ENCODE measurements around the gene CPNE7.
"Not testable (repeated sequence)": the region's sequence is repeated elsewhere in the genome, so short reads cannot be mapped to it uniquely, and the experiment has no call there.

The CPNE7 gene

DNA sequence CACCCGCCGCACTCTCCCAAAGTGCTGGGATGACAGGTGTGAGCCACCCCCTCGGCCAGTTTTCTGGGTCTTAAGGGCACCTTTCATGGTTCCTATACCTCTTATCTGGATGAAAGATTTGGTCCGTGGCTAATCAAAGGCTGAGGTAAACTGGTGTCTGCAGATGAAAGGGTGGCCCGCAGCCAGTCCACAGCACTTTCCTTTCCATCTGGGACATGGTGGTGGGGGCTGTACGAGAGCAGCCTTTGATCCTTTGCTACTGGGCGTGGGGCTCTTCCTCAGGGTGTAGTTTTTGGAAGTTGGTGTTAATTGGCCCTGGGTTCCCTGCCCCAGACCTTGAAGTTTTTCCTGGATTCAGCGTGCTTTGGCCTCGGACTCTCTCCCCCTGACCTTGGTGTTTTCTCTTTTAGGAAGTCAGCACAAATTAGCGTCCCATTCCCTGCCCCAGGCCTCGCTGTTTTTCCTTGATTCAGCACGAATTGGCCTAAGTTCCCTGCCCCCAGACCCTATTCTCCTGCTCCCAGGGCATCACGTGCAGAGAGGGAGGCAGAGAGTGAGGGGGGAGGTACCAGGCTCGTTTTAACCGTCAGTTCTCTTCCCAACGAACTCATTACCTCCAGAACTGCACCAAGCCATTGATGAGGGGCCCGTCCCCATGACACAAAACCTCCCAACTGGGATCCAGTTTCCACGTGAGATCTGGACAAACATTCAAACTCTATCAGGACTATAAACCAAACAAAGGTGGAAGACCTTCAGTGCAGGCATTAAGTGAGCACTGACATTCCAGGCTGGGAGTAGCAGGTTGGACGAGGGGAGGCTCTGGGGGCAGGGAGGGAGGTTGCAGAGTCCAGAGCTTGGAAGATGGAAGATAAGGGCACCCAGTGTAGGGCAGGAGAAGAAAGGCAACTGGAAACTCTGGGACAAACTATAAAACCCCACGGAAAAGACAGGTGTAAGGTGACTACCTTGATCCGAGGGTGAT, 49.5 kb downstream of the CPNE7 start:
- no peak for DNase-seq (ENCODE audit: low spot score)

DNA sequence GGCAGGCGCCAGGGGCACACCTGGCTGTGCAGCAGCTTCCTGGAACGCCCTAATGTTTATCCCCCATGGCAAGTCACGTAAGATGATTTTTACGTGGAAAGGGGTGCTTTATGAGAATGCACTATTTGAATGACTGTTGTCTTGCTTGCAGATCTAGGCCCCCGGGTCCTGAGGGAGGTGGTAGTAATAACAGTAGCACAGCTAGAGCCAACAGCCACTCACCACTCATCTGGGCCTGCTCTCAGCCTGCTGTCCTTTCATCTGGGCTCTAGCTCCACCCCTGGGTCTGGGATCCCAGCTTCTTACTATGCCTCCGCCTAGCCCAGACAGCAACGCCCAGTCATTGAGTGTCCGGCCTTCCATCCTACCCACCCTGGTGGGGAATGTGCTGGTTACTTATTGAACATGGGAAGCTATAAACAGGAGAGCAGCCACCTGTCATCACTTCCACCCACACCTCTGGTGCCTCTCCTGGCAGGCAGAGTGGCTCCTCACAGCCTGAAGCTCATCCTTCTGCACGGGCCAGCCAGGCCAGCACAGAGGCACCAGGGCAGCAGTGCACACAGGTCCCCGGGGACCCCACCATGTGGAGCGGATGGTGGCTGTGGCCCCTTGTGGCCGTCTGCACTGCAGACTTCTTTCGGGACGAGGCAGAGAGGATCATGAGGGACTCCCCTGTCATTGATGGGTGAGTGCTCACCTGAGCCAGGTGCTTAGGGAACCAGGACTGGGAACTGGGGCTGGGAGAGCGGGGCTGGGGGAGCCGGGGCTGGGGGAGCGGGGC, 54.5 kb downstream of the CPNE7 start:
- DNase-seq (ENCODE audit: low spot score), result no peak

DNA sequence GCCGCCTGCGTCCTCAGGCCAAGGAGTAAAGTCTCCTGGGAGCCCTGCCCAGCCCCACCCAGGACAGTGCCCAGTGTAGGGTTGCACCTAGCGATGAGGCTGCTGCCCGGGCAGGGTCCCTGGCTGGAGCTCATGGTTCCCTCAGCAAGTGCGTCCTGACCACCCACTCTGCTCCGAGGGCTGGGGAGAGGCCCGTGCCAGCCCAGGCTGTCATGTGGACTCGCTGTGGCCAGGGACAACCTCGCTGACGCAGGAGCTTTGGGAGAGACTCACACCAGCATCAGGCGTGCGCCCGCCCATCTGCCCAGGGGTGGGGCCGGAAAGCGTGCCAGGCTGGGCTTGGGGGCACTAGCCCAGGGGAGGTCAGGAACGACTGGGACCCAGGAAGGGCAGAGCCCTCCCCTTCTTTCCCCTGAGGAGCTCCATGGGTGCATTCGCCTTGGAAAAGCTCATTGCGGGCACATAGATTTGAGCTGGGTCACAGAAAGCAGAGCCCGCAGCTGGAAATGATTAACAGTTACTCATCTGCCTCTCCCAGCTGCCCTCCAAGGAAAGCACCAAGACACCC, 57.6 kb downstream of the CPNE7 start:
- DNase-seq (ENCODE audit: low spot score), result no peak

DNA sequence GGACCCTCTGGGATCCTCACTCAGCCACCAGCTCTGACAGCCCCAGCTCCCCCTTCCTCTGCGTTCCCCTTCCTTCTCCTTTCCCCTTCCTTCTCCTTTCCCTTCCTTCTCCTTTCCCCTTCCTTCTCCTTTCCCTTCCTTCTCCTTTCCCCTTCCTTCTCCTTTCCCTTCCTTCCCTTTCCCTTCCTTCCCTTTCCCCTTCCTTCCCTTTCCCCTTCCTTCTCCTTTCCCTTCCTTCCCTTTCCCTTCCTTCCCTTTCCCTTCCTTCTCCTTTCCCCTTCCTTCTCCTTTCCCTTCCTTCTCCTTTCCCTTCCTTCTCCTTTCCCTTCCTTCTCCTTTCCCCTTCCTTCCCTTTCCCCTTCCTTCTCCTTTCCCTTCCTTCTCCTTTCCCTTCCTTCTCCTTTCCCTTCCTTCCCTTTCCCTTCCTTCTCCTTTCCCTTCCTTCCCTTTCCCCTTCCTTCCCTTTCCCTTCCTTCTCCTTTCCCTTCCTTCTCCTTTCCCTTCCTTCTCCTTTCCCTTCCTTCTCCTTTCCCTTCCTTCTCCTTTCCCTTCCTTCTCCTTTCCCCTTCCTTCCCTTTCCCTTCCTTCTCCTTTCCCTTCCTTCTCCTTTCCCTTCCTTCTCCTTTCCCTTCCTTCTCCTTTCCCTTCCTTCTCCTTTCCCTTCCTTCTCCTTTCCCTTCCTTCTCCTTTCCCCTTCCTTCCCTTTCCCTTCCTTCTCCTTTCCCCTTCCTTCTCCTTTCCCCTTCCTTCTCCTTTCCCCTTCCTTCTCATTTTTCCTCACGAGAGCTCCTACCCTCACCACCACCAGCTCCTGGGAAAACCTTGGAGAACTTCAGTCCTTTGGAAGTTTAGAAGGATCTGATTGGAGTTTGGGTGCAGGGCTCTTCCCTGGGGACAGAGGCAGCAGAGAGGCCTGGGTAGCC, 59.2 kb downstream of the CPNE7 start:
- DNase-seq (ENCODE audit: low spot score), result not testable (repeated sequence)

DNA sequence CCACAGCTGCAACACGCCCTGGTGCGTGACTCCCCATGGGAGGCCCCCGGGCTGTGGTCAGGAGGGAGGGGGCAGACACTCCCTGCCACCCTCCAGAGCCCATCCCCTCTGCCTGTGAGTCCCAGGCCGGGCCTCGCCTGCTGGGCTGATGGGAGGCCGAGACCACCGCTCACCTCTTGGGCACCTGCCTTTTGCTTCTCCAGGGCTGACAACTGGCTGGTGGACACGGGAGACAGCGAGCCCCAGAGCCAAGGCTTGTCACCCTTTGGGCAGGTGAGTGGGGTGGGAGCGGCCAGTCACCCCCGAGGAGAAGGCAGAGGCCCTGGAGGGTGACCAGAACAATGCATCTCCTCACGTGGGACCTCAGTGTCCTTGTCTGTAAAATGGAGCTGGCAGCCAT, 61.1 kb downstream of the CPNE7 start:
- DNase-seq (ENCODE audit: low spot score), result no peak

DNA sequence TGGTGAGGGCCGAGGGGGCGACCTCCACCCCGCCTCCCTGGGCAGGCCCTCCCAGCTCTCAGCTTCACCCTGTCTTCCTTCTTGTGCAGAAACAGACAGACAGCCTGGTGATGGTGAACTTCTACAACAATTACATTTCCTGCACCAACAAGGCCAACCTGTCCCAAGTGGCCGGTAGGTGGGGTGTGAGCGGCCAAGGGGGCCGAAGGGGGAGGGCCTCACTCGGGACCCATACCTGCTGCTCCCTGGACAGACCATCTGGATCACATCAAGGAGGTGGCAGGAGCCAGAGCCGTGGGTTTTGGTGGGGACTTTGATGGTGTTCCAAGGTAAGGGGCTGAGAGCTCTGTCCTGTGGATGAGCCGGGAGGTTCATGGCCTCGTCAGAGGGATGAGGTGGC, 61.8 kb downstream of the CPNE7 start:
- DNase-seq (ENCODE audit: low spot score), result no peak

DNA sequence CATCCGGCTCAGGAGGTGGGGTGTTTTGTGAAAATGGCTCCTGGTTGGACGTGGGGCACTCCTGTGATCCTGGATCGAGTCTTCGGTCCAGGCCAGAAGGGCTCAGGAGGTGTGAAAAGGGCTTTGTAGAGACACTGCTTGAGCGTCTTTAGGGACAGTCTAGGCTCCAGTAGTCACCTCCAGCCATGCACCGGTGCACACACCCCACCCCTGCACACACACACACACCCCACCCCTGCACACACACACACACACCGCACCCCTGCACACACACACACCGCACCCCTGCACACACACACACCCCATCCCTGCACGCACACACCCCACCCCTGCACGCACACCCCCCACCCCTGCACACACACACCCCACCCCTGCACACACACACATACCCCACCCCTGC, 62.9 kb downstream of the CPNE7 start:
- DNase-seq (ENCODE audit: low spot score), result no peak

DNA sequence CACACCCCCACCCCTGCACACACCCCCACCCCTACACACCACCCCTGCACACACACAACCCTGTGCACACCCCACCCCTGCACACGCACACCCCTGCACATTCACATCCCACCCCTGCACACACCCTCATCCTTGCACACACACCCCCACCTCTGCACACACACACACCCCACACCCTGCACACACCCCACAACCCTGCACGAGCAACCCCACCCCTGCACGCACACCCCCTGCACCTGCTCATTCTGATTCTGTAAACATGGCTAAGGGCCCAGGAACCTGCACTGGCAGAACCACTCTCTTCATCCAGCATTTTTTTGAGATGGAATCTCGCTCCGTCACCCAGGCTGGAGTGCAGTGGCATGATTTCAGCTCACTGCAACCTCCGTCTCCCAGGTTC, 63.8 kb downstream of the CPNE7 start:
- DNase-seq (ENCODE audit: low spot score), result no peak

DNA sequence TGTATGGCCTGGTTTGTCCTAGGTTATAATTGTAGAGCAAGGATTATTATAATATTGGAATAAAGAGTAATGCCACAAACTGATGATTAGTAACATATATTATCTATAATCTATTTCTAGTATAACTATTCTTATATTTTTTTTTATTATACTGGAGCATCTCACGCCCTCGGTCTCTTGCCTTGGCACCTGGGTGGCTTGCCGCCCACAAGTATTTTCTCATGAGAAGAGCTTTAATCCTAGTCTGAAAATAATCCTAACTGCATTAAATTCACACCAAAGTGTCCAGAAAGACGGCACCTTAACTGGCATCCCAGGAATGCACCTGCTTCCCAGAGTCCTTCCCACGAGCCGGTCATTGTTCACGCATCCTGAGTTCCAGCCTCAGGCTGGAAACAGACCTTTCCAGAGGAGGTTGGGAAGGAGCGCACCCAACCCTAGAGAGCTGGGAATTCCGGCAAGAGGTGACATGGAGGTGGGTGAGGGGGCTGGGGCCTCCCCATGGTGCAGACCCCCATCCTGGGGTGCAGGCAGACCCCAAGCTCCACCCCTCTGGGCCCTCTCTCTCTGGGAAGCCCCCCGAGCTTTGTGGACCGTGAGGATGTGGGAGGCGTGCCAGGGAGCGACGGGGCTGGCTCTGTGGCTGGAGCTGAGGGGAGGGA, 66.0 kb downstream of the CPNE7 start:
- DNase-seq (ENCODE audit: low spot score), result no peak

DNA sequence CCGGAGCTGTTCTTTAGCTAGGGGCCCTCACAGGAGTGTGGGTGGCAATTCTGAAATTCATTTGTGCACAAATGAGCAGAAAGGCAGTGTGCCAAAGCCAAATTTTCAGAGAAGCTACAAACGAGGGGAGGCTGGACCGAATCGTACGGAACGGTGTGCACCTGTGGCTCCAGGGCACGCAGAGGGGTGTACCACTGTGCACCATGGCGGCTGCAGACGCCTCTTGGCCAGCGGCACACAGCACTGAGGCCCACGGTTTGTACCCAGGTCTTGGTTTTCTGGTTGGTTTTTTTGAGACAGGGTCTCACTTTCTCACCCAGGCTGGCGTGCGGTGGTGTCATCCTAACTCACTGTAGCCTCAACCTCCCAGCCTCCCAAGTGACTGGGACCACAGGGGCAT, 67.0 kb downstream of the CPNE7 start:
- DNase-seq (ENCODE audit: low spot score), result no peak

DNA sequence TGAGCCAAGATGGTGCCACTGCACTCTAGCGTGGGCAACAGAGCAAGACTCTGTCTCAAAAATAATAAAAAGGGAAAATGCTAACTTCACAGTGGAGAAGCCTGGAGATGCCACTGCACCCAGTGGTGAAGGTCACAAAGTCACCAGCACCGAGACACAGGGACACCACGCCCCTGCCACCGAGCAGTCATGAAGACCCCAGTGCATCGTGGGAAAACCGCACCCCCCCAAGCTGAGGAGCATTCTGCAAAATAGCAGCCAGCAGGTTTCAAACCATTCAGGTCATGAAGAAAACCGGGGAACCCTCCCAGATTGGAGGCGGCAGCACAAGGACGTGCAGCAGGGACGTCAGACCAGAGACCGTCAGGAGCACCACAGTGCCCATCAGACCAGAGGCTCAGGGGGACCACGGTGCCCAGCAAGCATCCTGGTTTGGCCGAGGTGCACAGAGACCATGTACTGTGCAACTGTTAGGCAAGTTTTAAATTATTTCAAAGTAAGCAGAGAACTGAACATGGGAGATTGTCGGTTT, 68.3 kb downstream of the CPNE7 start:
- no peak for DNase-seq (ENCODE audit: low spot score)

DNA sequence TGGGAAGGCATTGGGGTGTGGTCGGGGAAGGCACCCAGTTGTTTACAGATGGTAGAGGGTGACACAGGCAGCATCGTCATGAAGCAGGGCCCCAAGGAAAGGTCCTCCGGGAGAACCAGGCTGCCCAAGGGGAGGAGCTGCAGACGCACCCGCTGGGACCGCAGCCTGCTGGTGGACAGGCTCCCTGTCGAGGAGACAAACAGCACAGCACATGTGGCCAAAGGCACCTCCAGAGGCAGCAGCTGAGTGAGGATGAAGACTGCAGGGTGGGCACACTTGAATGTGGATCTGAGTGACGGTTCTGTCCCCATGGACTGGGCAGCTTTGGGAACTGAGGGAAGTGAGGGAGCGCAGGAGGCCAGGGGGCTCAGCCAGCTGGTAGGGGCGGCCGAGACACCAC, 69.6 kb downstream of the CPNE7 start:
- DNase-seq (ENCODE audit: low spot score), result no peak

DNA sequence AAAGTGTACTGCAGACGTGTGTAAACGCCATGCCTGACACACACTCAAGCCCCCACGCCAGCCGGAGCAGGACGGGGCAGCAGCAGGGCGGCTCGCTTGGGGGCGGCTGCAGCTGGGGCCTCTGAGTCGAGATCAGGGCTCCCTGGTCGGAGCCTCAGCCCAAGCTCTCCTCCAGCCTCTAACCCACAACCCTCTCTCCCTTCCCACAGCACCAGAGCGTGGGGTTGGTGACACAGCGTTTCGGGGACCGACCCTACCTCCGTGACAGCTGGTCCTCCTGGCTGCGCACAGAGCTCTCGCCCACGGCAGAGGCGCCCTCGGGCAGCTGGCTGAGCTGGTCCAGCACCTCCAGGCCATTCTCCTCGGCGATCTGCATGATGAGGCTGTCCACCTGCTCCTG, 70.7 kb downstream of the CPNE7 start:
- DNase-seq (ENCODE audit: low spot score), result no peak
